NCI-H1436 treated with DMSO at 0.1 percent for 48 hours (cell line): ENCODE data around the gene OR6K3.
"Not testable (repeated sequence)": the region's sequence is repeated elsewhere in the genome, so short reads cannot be mapped to it uniquely, and the experiment has no call there.

ENCODE experiments used
- DNase-seq: peaks from one replicate; lab custom pipeline; 2025; lab: John Stamatoyannopoulos, UW

OR6K3 gene, protein sequence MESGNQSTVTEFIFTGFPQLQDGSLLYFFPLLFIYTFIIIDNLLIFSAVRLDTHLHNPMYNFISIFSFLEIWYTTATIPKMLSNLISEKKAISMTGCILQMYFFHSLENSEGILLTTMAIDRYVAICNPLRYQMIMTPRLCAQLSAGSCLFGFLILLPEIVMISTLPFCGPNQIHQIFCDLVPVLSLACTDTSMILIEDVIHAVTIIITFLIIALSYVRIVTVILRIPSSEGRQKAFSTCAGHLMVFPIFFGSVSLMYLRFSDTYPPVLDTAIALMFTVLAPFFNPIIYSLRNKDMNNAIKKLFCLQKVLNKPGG

GRCh38 chr1:158720620-158721019, at the start of gene OR6K3:
Gene OR6K3 (minus strand): TSS chr1:158720720. CDS start chr1:158718115, 2,605 bp downstream.
- no peak for DNase-seq

- DNase-seq = no peak
These were observed 33.9 kb upstream of the OR6K3 start, which contains the start of gene OR6K6 for GRCh38 chr1:158754420-158754819. Gene OR6K6 (plus strand): TSS chr1:158754720. CDS start chr1:158754888, 168 bp downstream.

DNA sequence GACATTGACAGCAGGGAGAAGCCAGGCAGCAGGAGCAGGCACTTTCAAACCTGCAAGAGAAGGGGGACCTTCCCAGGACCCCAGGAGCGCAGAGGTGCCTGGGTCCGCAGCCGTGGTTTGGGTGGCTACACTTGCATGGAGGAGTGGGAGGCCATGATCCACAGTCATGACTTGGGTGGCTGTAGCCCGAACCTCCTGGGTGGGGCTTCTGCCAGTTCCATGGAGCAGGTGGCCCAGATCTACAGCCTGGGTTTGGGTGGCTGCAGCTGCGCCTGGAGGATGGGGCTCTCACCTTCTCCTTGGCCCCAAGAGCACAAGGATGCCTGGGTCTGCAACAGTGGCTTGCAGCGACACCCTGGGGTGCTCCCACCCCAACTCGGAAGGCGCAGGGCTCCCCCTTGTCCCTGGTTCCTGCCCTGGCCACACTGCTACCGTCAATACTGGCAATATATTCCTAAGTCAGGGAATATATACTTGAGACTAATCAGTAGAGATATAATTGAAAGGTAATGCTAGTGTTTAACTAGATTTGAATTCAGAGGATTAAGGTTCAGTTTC, 31.7 kb upstream of the OR6K3 start:
- no peak for DNase-seq

DNA sequence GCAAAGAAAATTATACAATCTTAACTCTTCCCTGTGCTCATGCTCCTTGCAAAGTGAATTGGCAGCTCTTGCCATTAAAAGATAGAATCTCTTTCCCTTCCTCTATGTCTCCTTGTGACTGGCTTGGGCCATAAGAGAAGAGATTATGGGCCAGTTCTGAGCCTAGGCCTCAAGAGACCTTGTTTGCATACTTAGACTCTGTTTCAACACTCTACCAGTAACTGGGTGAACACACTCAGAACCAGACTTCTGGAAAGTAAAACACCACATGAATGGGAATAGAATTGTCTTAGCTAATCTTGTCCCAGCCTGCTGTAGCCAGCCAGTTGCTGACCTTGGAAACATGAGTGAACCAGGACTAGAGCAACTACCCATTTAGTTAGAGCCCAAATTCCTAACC, 15.3 kb upstream of the OR6K3 start:
- no peak for DNase-seq

GRCh38 chr1:158732524-158732923, 12.0 kb upstream of the OR6K3 start:
- no peak for DNase-seq

GRCh38 chr1:158731707-158732106, 11.2 kb upstream of the OR6K3 start:
- no peak for DNase-seq

GRCh38 chr1:158730453-158730852, 9.9 kb upstream of the OR6K3 start:
- DNase-seq = no peak

- no peak for DNase-seq
These were observed 8.1 kb upstream of the OR6K3 start for GRCh38 chr1:158728510-158729225.

- no peak for DNase-seq
These were observed 3.9 kb upstream of the OR6K3 start for GRCh38 chr1:158724442-158724841.

DNA sequence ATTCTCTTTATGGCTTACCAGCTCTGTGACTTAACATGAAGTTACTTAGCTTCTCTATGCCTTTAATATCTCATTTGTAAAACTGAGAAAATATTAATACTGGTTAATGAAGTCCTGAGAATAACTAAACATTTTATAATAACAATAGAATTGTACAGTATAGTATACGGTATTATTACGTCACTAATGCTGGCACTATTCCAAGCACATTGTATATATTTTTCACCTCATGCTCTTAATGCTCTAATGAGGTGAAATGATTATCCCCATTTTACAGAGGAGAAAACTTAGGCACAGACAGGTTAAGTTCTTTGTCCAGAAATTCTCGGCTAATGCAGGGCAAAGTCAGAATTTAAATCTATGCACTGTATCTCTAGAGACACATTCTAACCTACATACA, 856 bp downstream of the OR6K3 start:
- DNase-seq = no peak

DNA sequence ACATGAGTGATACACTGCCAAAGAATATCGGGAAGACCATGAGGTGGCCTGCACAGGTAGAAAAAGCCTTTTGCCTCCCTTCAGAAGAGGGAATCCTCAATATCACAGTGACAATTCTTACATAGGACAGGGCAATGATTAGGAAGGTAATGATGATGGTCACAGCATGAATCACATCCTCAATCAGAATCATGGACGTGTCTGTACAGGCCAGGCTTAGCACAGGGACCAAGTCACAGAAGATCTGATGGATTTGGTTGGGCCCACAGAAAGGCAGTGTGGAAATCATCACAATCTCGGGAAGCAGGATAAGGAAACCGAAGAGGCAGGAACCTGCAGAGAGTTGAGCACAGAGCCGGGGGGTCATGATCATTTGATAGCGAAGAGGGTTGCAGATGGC, 3.2 kb downstream of the OR6K3 start:
- DNase-seq = no peak

DNA sequence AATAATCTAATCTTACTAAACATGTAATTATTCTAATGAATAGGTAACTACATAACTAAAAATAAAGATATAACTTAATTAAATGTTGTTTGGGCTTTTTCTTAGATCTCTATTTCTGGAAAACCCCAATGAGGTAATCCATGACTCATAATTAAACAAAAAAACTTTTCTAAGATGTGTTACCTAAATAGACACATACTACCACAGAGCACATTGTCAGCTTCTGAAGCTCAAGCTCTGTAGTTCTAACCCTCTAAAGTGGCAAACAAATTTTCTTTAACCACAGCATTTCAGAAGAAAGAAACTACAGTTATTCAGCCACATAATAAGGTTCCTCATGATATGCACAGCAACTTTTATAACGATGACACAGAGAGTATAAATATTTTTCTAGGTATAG, 4.2 kb downstream of the OR6K3 start:
- no peak for DNase-seq

GRCh38 chr1:158714754-158715153, 5.8 kb downstream of the OR6K3 start:
- no peak for DNase-seq

- DNase-seq = no peak
These were observed 9.4 kb downstream of the OR6K3 start for GRCh38 chr1:158711098-158711497.

DNA sequence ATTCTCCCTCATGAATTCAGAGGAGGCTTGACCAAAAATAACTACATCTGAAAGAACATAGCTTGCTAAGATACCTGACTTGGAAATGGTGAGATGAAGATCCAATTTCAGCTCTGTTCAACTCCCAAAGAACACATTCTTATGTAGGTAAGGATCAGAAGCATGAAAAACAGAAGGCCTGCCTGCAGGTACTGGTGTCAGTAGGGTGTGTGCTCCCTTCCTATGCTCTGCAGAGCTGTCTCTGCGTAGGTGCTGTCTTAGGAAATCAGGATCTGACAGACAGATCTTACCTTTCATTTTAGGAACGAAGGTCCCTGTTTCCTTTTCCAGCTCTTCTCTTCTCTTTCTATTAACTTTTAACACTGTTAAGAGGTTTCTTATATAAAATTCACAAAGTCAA, 14.4 kb downstream of the OR6K3 start:
- DNase-seq = no peak

GRCh38 chr1:158700552-158700951, 20.0 kb downstream of the OR6K3 start, which contains the start of gene OR6K2:
Gene OR6K2 (minus strand): TSS chr1:158700652. CDS start chr1:158700652, 0 bp downstream.
- DNase-seq = no peak

DNA sequence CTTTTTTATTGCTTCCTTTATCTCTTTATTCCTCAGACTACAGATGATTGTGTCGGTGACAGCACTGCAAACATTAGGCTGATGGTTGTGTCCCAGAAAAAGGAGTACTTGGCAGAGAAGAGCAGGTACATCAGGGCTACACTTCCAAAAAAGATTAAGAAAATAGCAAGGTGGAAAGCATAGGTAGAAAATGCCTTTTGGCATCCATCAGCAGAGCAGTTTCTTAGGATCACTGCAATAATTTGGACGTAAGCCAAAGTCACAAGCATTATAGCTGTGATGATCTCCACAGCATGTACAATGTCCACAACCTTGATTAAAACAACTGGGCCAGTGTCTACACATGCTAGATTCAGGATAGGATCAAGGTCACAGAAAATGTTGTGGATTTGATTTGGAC, 25.9 kb downstream of the OR6K3 start:
- no peak for DNase-seq

GRCh38 chr1:158692356-158692755, 28.2 kb downstream of the OR6K3 start:
- no peak for DNase-seq

DNA sequence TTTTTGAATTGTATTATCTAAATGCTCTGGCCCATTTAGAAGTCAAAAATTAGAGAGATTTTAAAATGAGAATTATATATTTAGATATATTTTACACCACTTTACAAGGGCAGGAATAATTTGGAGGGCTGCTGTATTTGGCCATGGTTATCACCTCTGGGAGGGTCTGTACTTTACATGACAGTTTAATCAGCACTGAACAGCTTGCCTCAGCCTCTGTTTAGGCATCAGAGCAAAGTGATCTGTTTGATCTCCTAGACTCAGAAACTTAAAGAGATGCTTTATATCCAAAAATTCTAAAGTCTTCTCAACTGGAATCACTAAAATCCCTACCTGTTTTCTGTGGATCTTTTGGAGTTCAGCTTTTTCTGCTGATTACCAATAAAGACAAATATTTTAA, 28.6 kb downstream of the OR6K3 start:
- DNase-seq = no peak

- not testable (repeated sequence) for DNase-seq
These were observed 29.4 kb downstream of the OR6K3 start for GRCh38 chr1:158691149-158691548.

DNA sequence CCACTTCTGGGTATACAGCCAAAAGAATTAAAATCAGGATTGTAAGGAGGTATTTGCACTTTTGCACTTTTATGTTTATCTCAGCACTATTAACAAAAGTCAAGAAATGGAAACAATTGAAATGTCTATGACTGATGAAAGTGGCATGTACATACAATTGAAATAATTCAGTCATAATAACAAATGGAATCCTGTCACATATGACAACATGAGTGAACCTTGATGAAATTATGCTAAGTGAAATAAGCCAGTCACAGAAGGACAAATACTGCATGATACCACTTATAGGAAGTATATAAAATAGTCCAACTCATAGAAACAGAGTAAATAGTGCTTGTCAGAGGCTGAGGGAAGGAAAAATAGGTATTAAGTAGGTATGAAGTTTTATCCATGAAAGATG, 30.6 kb downstream of the OR6K3 start:
- DNase-seq = no peak

GRCh38 chr1:158689110-158689509, 31.4 kb downstream of the OR6K3 start:
- no peak for DNase-seq

DNA sequence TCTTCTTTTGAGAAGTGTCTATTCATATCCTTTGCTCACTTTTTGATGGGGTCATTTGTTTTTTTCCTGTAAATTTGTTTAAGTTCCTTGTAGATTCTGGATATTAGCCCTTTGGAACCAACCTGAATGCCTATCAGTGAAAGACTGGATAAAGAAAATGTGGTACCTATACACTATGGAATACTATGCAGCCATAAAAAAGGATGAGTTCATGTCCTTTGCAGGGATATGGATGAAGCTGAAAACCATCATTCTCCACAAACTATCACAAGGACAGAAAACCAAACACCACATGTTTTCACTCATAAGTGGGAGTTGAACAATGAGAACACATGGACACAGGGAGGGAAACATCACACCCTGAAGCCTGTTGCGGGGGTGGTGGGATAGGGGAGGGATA, 32.2 kb downstream of the OR6K3 start:
- DNase-seq = not testable (repeated sequence)
